ENCODE data around the gene GRID2IP.

Gene GRID2IP

DNA sequence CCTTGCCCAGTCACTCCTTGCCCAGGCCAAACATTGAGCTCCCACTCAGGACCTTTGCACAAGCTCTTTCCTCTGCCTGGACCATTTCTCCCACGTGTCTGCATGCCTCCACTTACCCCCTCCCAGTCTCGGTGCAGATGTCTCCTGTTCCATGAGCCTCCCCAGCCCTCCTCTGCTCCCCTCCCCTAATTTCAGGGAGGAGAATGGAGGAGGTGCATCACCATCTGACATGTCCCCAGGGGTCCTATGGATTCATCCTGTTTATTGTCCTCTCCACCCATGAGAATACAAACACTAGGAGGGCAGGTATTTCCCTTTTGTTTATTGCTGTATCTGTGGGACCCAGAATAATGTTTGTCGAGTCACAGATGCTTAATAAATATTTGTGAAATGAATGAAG lies 8.6 kb upstream of the GRID2IP start:
- no peak for DNase-seq

- DNase-seq: no peak
Measured at GRCh38 chr7:6558837-6559236, 7.6 kb upstream of the GRID2IP start.

- no peak for DNase-seq
Measured at GRCh38 chr7:6556196-6556595, 4.9 kb upstream of the GRID2IP start.

- DNase-seq: no peak
Measured at GRCh38 chr7:6554848-6555247, 3.6 kb upstream of the GRID2IP start.

DNA sequence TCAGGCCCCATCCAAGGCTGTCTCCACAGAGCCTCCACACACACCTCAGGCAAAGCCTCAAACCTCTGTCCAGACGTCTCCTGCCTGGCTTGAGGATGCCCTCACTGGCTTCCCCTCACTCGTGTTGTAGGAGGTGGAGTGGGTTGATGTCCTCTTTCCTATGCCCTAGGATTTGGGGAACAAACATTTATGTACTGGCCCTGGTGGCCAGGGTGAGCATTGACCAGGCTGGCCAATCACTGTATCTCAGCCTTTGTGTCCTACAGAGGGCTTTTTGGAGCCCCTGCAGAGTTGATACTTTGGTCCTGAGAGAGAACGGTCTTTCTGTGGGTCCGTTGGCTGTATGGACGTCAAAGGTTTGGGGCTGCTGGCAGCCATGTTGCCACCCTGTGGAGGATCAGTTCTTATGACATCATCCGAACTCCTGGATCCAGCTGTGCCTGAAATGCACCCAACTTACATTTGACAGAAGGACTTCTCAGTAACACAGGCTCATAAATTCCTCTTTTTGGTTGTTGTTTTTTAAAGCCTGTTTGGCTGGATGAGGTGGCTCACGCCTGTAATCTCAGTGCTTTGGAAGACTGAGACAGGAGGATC lies 2.3 kb upstream of the GRID2IP start:
- DNase-seq: no peak

- DNase-seq: no peak
Measured at GRCh38 chr7:6547400-6547799, 3.9 kb downstream of the GRID2IP start.

- DNase-seq: no peak
Measured at GRCh38 chr7:6546498-6547251, 4.6 kb downstream of the GRID2IP start.

DNA sequence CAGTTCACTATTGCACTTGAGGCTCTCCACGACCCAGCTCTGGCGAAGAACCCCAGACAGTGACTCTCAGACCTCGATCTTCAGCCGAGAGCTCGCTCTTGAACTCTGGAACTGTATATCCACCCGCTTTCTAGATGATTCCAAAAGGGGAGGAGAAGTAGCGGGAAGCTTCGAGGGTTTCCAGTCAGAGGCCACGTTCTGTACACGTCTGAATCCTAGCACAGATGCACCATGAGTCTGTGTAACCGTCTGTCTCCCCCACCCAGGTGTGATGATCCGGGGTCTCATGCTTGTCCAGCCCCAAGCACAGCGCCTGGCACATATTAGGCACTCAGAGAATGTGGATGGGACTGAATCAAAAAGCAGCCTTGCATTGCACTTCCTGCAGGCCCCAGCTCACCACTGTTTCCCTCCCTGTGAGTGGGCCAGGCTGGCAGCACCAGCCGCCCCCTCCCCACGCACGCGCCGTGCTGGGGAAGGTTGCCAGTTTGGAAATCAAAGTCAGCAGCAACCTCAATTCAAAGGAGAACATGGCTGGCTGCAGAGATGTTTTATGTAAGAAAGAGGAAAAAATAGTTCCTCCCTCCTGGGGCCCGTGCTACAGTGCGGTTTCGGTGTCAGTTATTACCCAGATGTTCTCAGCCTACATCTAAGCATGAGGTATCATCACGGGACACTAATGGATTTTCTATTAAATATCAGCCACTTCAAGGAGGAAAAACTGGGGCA lies 5.7 kb downstream of the GRID2IP start:
- no peak for DNase-seq

- no peak for DNase-seq
Measured at GRCh38 chr7:6542368-6542767, 8.9 kb downstream of the GRID2IP start.

DNA sequence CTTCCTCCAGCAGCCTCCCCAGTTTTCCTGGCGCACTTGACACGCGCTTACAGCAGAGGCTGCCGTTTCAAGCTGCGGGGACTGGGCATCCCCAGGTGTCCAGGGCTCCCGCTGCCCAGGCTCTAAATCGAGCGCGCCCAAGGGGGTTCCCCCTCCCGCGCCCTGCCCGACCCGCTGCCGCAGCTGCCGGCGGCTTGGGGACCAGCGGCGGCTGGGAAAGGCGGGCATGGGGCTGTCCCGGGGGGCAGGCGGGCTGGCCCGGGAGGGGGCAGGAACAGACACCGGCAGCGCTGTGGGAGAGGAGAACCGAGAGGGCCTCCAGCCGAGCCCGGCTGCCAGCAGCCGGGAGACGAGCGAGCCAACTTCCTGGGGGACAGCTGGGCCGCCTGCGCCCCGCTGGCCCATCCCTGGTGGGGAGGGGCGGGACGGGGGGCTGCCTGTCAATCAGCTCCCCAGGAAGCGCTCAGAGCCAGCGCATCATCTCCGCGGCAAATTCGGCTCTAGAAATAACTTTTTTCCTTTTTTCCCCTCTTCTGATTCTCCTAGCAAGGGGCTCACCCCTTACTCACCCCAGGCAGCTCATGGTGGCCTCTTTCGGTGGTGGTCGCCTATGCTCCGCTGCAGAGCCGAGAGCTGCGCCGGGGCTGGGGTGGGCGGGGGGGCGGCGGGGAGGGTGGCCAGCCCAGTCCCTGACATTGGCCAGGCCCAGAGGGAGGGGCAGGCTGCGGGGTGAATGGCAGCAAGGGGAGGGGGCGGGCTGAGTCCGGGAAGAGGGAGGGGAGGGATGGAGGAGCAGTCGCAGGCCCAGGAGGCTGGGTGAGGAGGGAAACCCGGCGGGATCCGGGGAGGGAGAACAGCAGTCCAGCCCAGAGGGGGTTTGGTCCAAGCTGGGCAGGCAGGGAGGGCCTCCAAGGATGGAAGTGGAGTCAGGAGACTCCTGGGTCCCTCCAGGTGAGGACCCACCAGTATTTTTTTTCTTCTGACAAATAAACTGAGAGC lies 14.7 kb downstream of the GRID2IP start:
- DNase-seq: no peak

- no peak for DNase-seq
Measured at GRCh38 chr7:6533893-6534495, 17.3 kb downstream of the GRID2IP start.

- no peak for DNase-seq
Measured at GRCh38 chr7:6532516-6532915, 18.7 kb downstream of the GRID2IP start.

DNA sequence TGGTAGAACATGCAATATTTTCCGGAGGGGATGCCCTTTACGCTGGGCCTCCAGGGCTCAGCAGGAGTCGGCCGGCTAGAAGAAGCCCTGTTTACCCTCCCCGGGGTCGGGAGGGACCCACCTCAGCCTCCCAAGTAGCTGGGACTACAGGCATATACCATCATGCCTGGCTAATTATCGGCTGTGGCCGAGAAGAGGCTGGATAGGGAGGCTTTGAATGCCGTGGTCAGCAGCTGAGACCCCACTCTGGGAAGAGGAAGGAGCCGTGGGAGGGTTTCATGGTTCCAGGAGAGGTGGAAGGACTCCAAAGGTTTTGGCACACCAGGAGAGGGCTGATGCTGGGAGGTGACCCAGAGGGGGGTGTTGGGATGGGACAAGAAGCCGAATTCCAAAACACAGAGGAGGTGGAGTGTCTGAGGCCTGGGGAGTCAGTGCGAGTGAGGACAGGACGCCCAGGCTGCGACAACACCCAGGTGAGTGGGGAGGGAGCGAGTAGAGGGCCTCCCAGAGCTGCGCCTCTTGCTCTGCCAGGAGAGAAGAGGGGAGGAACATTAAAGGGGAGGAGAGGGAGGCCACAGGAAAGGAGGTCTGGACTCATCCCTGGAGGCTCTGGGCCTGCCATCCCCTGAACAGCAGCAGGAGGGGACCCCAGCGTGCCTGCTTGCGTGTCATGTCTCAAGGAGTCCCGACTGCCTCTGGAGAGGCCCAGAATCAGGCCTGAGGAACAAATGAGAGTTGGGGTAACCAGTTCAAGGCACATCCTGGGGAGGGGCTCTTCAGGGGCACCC lies 19.6 kb downstream of the GRID2IP start:
- no peak for DNase-seq

DNA sequence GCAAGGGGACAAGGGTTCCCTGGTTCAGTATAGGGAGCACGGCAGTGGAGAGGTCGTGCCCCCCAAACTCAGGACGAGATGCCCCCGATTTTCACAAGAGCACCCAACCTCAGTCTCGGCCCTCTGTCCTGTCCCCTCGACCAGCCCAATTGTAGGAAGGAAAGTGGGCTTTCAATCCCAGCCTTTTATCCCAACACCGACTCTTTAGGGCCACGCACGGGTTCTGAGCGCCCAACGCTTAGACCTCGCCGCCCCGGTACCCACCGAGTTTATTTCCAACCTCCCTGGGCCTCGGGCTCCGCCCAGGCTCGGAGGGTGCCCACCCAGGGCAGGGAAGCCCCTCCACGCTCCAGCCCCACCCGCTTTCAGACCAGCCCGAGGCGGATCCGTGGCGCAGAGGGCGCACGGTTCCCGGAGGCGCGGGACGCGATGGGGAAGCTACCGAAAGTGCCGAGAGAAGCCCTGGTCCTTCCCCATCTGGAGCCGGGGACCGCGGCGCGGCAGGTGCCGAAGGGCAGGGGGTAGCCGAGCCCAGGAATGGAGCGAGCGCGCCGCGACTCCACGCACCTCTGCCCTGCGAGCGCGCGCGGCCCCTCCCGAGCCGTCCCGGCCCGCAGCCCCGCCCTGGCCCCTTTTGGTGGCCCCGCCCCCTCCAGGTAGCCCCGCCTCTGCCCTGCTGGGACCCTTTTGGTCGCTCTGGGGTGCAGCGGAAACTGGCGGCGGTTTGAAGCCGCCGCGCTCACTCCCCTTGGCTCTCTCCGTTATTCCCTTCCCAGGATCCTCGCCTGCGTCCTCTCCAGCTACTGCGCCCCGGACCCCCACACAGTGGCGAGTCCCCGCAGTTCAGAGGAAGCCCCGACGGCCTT lies 20.4 kb downstream of the GRID2IP start:
- DNase-seq: peak; percentile 30

DNA sequence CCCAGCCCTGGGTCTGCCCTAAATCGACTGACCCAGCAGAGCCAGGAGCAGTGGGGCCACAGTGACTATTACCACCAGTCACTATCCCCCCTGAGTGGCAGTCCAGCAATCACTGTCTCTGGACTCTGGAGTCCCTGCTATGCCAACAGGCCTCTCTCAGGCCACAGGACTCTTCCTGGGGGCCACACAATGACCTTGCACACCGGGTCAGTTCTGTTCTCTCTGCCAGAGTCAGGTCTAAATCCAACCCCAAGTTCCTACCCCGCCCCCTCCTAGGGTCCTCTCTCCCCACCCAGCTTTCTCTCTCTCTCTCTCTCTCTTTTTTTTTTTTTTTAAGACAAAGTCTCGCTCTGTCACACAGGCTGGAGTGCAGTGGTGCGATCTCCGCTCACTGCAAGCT lies 21.6 kb downstream of the GRID2IP start:
- DNase-seq: no peak

DNA sequence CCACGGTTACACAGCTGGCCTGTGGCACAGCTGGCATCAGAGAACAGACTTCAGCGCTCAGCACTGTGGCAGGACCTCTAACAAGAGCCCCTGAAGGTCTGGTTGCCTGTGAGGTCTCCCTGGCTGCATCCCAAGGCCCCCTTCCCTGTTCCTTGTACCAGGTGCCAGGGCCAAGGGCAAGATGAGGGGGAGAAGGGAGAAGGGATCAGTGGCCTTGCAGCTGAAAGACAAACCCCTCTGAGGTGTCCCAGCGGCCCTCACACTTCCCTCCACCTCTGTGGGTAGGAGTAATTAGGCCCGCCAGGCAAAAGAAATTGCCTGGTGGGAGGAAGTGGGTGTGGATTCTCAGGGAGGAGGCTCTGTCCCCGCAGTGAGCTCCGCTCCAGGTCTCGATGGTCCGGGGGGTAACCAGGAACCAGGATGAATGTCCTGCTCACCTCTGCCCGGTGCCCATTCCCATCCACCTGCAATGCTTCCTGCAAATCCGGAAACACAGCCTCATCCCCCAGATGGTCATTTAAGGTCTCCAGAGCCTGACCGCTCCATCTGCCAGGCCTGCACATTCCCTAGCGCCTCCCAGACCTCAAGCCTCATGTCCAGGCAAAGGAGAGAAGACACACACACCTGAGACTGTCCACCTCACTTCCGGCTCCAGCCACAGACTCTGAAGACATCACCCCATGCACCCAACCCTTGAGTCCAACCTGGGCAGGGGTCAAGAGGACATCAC lies 22.7 kb downstream of the GRID2IP start:
- no peak for DNase-seq

- DNase-seq: no peak
Measured at GRCh38 chr7:6526997-6527378, 24.3 kb downstream of the GRID2IP start.

DNA sequence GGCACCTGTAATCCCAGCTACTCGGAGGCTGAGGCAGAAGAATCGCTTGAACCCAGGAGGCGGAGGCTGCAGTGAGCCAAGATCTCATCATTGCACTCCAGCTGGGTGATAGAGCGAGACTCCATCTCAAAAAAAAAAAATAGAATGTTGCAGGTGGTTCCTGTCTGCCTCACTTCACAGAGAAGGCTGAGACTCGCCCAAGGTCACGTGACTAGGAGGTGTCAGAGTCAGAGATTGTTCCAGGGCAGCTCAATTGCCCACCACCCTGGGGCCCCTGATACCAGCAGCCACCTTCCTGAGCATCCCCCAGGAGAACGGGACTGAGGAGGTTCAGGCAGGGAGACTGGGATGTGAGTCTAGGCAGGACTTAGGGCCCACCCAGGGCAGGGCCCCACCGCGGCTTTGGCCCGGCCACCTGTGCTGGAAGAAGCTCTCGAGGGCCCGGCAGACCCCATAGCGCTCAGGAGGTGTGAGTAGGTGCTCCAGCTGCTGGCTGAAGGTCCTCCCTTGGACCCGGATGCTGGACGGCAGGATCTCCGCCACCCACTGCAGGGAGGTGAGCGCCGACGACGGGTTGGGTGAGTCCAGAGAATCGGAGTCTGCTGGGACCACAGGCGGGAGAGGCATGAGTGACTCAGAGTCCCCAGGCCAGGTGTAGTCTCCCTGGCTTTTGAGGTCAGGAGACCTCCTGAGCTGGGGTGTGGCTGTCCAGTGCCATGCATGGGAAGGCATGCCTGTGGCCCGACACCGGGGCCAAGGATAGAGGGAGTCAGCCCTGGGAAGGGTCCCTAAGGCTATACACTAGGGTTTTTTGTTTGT lies 30.9 kb downstream of the GRID2IP start:
- no peak for DNase-seq

Measured in effector CD4-positive, alpha-beta T cell (primary cell).